SK-N-SH (cell line): ENCODE data around the gene SLC25A21. TPM values are rescaled to one million over a fixed set of nuclear protein-coding genes. Genes with fewer than 3 reads are reported as not detected.

Experiments used
- CTCF ChIA-PET: fragments of 300-600, 350-600 bp; formaldehyde crosslinking; extraction: SDS; loops from one replicate; lab custom pipeline; 2021; lab: Yijun Ruan, JAX
- POLR2A ChIA-PET: fragments of 350-600 bp; sonication (Branson Sonifier 250); formaldehyde crosslinking; extraction: SDS; loops from one replicate; lab custom pipeline; 2020; ENCODE audit warnings: antibody characterized with exemption, inconsistent platforms; lab: Yijun Ruan, JAX
- DNase-seq: peaks from one replicate; pipeline ENCODE4 v3.0.0; 2012
- H2AFZ ChIP-seq: fragments of 200-600 bp; sonication (generic); 2 replicates; pipeline ENCODE4 v1.8.1; 2016; ENCODE audit warnings: antibody characterized with exemption, mild to moderate bottlenecking, low read depth
- H3F3A ChIP-seq: fragments of 200-600 bp; sonication (generic); replicated peaks from 2 replicates; pipeline ENCODE3; 2016; ENCODE audit warnings: antibody characterized with exemption, mild to moderate bottlenecking; ENCODE audit not compliant: insufficient read depth
- H3K27ac ChIP-seq, 2 experiments: fragments of 200-500 bp in 1 of 2; fragments of 200-600 bp in 1 of 2; sonication (Bioruptor generic) in 1 of 2; sonication (generic), shearing (Covaris generic) in 1 of 2; 2 replicates each; pipeline versions ENCODE4 v1.5.1 to v1.6.1; 2014 to 2016; ENCODE audit warnings: low read depth in 2 of 2, inconsistent platforms in 1 of 2, low read length in 1 of 2, mild to moderate bottlenecking in 1 of 2, mixed read lengths in 1 of 2
- H3K27me3 ChIP-seq: fragments of 200-600 bp; sonication (generic), shearing (Covaris generic); 2 replicates; pipeline ENCODE4 v1.6.1; 2016; ENCODE audit warnings: mixed run types; ENCODE audit not compliant: insufficient read depth
- H3K36me3 ChIP-seq, 2 experiments: fragments of 200-500 bp in 1 of 2; fragments of 200-600 bp in 1 of 2; sonication (Bioruptor generic) in 1 of 2; sonication (generic) in 1 of 2; replicated peaks in 1 of 2; 2 replicates each; pipeline versions ENCODE3 to v1.5.1; 2014 to 2016; ENCODE audit warnings: low read length in 1 of 2, mild to moderate bottlenecking in 1 of 2; ENCODE audit not compliant: insufficient read depth in 2 of 2, control insufficient read depth in 1 of 2
- H3K4me1 ChIP-seq, 2 experiments: fragments of 200-500 bp in 1 of 2; fragments of 200-600 bp in 1 of 2; sonication (Bioruptor generic) in 1 of 2; sonication (generic), shearing (Covaris generic) in 1 of 2; 2 replicates each; pipeline versions ENCODE4 v1.5.1 to v1.6.1; 2014 to 2016; ENCODE audit warnings: low read depth in 1 of 2, low read length in 1 of 2, mixed run types in 1 of 2; ENCODE audit not compliant: insufficient read depth in 2 of 2, control insufficient read depth in 1 of 2
- H3K4me2 ChIP-seq: fragments of 200-600 bp; sonication (generic), shearing (Covaris generic); 2 replicates; pipeline ENCODE4 v1.6.1; 2017; ENCODE audit warnings: mixed run types
- H3K4me3 ChIP-seq, 2 experiments: fragments of 200-500 bp in 1 of 2; fragments of 200-600 bp in 1 of 2; sonication (Bioruptor generic) in 1 of 2; sonication (generic), shearing (Covaris generic) in 1 of 2; 2 replicates each; pipeline versions ENCODE4 v1.5.1 to v1.8.1; 2014 to 2016; ENCODE audit warnings: low read depth in 2 of 2, inconsistent platforms in 1 of 2, low read length in 1 of 2, mild to moderate bottlenecking in 1 of 2, mixed read lengths in 1 of 2, moderate library complexity in 1 of 2
- H3K79me2 ChIP-seq: fragments of 200-600 bp; sonication (generic); 2 replicates; pipeline ENCODE4 v1.8.1; 2017; ENCODE audit warnings: mild to moderate bottlenecking; ENCODE audit not compliant: insufficient read depth
- H3K9ac ChIP-seq: fragments of 200-600 bp; sonication (generic); 2 replicates; pipeline ENCODE4 v1.6.1; 2017; ENCODE audit warnings: mixed run types
- H3K9me2 ChIP-seq: fragments of 200-600 bp; sonication (generic); 2 replicates; pipeline ENCODE4 v1.6.1; 2017; ENCODE audit warnings: mixed run types
- H3K9me3 ChIP-seq: fragments of 200-600 bp; sonication (generic); 2 replicates; pipeline ENCODE4 v1.6.1; 2017; ENCODE audit warnings: mixed run types, mild to moderate bottlenecking, moderate library complexity
- H4K20me1 ChIP-seq: fragments of 200-600 bp; sonication (generic); 2 replicates; pipeline ENCODE4 v1.6.1; 2017; ENCODE audit warnings: mild to moderate bottlenecking, mixed run types; ENCODE audit not compliant: insufficient read depth
- ELF1 ChIP-seq: IDR thresholded peaks from 2 replicates; pipeline ENCODE4 v1.4.0; 2012
- EZH2phosphoT487 ChIP-seq: fragments of 200-600 bp; sonication (generic); IDR thresholded peaks from 2 replicates; pipeline ENCODE4 v1.6.1; 2017; ENCODE audit warnings: low read depth, mixed run types, mild to moderate bottlenecking, antibody characterized with exemption, moderate library complexity, borderline replicate concordance
- FOSL2 ChIP-seq: IDR thresholded peaks from 2 replicates; pipeline ENCODE4 v1.4.0; 2012; ENCODE audit warnings: low read depth, mild to moderate bottlenecking, moderate library complexity, borderline replicate concordance
- FOXM1 ChIP-seq: IDR thresholded peaks from 2 replicates; pipeline ENCODE4 v1.4.0; 2012; ENCODE audit warnings: low read depth, mild to moderate bottlenecking
- GATA2 ChIP-seq: sonication (generic); formaldehyde crosslinking; IDR thresholded peaks from 2 replicates; pipeline ENCODE4 v1.5.0; 2020; ENCODE audit warnings: mild to moderate bottlenecking, missing genetic modification reagents
- JUND ChIP-seq: IDR thresholded peaks from 2 replicates; pipeline ENCODE4 v1.4.0; 2012
- MEF2A ChIP-seq: IDR thresholded peaks from 2 replicates; pipeline ENCODE4 v1.4.0; 2012; ENCODE audit warnings: low read depth, borderline replicate concordance
- NFIC ChIP-seq: IDR thresholded peaks from 2 replicates; pipeline ENCODE4 v1.4.0; 2012; ENCODE audit warnings: borderline replicate concordance
- POLR2AphosphoS5 ChIP-seq: IDR thresholded peaks from 2 replicates; pipeline ENCODE4 v1.6.1; 2012; ENCODE audit warnings: low read depth, low read length
- RCOR1 ChIP-seq: fragments of 150-350 bp; IDR thresholded peaks from 2 replicates; pipeline ENCODE4 v1.6.1; 2017; ENCODE audit warnings: antibody characterized with exemption, low read length
- RFX5 ChIP-seq: IDR thresholded peaks from 2 replicates; pipeline ENCODE4 v1.6.1; 2012; ENCODE audit warnings: mild to moderate bottlenecking, improper control_type of control experiment, low read length
- RXRA ChIP-seq: IDR thresholded peaks from 2 replicates; pipeline ENCODE4 v1.4.0; 2012; ENCODE audit warnings: low read depth, mild to moderate bottlenecking, borderline replicate concordance
- SIN3A ChIP-seq: IDR thresholded peaks from 2 replicates; pipeline ENCODE4 v1.6.1; 2012; ENCODE audit warnings: low read depth, mild to moderate bottlenecking, low read length, moderate library complexity, borderline replicate concordance
- TAF1 ChIP-seq: IDR thresholded peaks from 2 replicates; pipeline ENCODE4 v1.6.1; 2012; ENCODE audit warnings: low read depth, mild to moderate bottlenecking, low read length, moderate library complexity, borderline replicate concordance
- TCF12 ChIP-seq: IDR thresholded peaks from 2 replicates; pipeline ENCODE4 v1.4.0; 2012
- TEAD4 ChIP-seq: IDR thresholded peaks from 2 replicates; pipeline ENCODE4 v1.4.0; 2012; ENCODE audit warnings: mild to moderate bottlenecking, borderline replicate concordance; ENCODE audit not compliant: insufficient read depth
- WGBS: methylation state at CpG from one replicate; pipeline ENCODE4 v1.1.6; 2017; ENCODE audit warnings: low lambda C conversion rate; 5-methylcytosine and 5-hydroxymethylcytosine counted together
- polyA plus RNA-seq, 3 experiments: library from polyadenylated mRNA; depleted of rRNA; stranded (reverse); fragments of >200 nt; gene quantifications; 2 replicates each; pipeline ENCODE4 v1.2.3, GENCODE V29; 2012
- TF ChIP-seq, protein P1 (sequence below): fragments of 200-600 bp; sonication (generic); IDR thresholded peaks from 2 replicates; pipeline ENCODE4 v1.6.1; 2017; ENCODE audit warnings: antibody characterized with exemption, mild to moderate bottlenecking, moderate library complexity
- TF ChIP-seq, protein P2 (sequence below): IDR thresholded peaks from 2 replicates; pipeline ENCODE4 v1.4.0; 2012; ENCODE audit warnings: low read depth, borderline replicate concordance
- TF ChIP-seq, protein P3 (sequence below): IDR thresholded peaks from 2 replicates; pipeline ENCODE4; 2012
- TF ChIP-seq, protein P4 (sequence below): IDR thresholded peaks from 2 replicates; pipeline ENCODE4 v1.4.0; 2012; ENCODE audit warnings: low read depth, borderline replicate concordance

The SLC25A21 gene
- polyA plus RNA-seq, 1 of the 3 experiments (the other 2 are of a cell fraction): not detected

DNA sequence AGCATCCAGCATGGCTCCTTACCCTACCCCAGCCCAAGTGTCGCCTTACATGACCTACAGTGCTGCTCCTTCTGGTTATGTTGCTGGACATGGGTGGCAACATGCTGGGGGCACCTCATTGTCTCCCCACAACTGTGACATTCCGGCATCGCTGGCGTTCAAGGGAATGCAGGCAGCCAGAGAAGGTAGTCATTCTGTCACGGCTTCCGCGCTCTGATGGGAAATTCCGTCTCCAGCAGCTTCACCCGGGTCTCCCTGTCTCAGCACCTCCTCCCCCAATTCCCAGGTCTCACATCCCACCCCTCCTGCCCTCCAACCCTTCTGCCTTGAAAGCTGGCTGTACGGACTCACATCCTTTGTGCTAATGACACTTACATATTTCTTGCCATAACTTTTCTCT, 496.2 kb downstream of the SLC25A21 start:
- WGBS: 23% methylated on average over 4 of the region's 10 CpGs

DNA sequence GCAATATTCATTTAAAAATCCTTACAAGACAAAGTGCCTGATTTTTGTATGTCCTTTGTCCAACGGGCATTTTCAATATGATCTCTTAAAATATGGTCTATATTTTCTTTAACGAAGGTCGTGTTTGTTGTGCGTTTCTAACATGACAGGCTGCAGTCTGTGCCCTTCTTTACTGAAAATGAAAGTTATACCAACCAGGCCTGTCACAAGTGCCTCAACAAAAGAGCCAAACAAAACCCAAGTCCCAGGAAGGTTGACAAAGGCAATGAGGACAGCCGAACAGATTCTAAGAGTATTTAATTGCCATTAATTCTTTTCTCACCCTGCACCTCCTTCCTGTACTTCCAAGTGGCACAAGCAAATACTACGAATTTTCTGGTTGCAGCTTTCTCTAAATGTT, 496.8 kb downstream of the SLC25A21 start:
- CTCF ChIA-PET: no interaction called here
- no peaks in the 10 kb centered on the region for H3K27me3 ChIP-seq
- POLR2A ChIA-PET: no interaction called here
- H3K27ac ChIP-seq: no peak overlapping the region
- no peaks in the 10 kb centered on the region for H3K36me3 ChIP-seq
- H2AFZ ChIP-seq: no peak overlapping the region
- H3K4me3 ChIP-seq: no peak overlapping the region
- H4K20me1 ChIP-seq: no peaks in the 10 kb centered on the region
- H3K9me2 ChIP-seq: no peaks in the 10 kb centered on the region
- no peaks in the 10 kb centered on the region for H3K9me3 ChIP-seq
- no peak overlapping the region for H3K9ac ChIP-seq
- H3F3A ChIP-seq: no peaks in the 10 kb centered on the region
- no peak overlapping the region for H3K4me2 ChIP-seq
- H3K79me2 ChIP-seq: no peaks in the 10 kb centered on the region
- 26% methylated on average over 6 of the region's 6 CpGs for WGBS
- DNase-seq: no peak
- TF ChIP-seq FOXM1: no peak
- TF ChIP-seq RCOR1: no peak
- no peak for TF ChIP-seq POLR2AphosphoS5
- TF ChIP-seq, protein P1, sequence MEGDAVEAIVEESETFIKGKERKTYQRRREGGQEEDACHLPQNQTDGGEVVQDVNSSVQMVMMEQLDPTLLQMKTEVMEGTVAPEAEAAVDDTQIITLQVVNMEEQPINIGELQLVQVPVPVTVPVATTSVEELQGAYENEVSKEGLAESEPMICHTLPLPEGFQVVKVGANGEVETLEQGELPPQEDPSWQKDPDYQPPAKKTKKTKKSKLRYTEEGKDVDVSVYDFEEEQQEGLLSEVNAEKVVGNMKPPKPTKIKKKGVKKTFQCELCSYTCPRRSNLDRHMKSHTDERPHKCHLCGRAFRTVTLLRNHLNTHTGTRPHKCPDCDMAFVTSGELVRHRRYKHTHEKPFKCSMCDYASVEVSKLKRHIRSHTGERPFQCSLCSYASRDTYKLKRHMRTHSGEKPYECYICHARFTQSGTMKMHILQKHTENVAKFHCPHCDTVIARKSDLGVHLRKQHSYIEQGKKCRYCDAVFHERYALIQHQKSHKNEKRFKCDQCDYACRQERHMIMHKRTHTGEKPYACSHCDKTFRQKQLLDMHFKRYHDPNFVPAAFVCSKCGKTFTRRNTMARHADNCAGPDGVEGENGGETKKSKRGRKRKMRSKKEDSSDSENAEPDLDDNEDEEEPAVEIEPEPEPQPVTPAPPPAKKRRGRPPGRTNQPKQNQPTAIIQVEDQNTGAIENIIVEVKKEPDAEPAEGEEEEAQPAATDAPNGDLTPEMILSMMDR: no peak
- TF ChIP-seq GATA2 (CRISPR knock-in tag): no peak
- no peak for TF ChIP-seq RXRA
- no peak for TF ChIP-seq EZH2phosphoT487
- no peak for TF ChIP-seq ELF1
- TF ChIP-seq TEAD4: no peak
- TF ChIP-seq MEF2A: no peak
- no peak for TF ChIP-seq TAF1
- no peak for TF ChIP-seq JUND
- TF ChIP-seq, protein P2, sequence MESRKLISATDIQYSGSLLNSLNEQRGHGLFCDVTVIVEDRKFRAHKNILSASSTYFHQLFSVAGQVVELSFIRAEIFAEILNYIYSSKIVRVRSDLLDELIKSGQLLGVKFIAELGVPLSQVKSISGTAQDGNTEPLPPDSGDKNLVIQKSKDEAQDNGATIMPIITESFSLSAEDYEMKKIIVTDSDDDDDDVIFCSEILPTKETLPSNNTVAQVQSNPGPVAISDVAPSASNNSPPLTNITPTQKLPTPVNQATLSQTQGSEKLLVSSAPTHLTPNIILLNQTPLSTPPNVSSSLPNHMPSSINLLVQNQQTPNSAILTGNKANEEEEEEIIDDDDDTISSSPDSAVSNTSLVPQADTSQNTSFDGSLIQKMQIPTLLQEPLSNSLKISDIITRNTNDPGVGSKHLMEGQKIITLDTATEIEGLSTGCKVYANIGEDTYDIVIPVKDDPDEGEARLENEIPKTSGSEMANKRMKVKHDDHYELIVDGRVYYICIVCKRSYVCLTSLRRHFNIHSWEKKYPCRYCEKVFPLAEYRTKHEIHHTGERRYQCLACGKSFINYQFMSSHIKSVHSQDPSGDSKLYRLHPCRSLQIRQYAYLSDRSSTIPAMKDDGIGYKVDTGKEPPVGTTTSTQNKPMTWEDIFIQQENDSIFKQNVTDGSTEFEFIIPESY: no peak
- TF ChIP-seq, protein P3, sequence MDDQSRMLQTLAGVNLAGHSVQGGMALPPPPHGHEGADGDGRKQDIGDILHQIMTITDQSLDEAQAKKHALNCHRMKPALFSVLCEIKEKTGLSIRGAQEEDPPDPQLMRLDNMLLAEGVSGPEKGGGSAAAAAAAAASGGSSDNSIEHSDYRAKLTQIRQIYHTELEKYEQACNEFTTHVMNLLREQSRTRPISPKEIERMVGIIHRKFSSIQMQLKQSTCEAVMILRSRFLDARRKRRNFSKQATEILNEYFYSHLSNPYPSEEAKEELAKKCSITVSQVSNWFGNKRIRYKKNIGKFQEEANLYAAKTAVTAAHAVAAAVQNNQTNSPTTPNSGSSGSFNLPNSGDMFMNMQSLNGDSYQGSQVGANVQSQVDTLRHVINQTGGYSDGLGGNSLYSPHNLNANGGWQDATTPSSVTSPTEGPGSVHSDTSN: no peak
- TF ChIP-seq, protein P4, sequence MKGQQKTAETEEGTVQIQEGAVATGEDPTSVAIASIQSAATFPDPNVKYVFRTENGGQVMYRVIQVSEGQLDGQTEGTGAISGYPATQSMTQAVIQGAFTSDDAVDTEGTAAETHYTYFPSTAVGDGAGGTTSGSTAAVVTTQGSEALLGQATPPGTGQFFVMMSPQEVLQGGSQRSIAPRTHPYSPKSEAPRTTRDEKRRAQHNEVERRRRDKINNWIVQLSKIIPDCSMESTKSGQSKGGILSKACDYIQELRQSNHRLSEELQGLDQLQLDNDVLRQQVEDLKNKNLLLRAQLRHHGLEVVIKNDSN: no peak
- TF ChIP-seq SIN3A: no peak
- no peak for TF ChIP-seq TCF12
- no peak for TF ChIP-seq NFIC
- TF ChIP-seq RFX5: no peak
- H3K4me1 ChIP-seq: no peaks in the 10 kb centered on the region

More for the DNA sequence above, 496.2 kb downstream of the SLC25A21 start:
- no peaks in the 10 kb centered on the region for H3F3A ChIP-seq
- no peaks in the 10 kb centered on the region for H3K9me3 ChIP-seq
- no peaks in the 10 kb centered on the region for H3K9me2 ChIP-seq
- no peaks in the 10 kb centered on the region for H3K27me3 ChIP-seq
- no peaks in the 10 kb centered on the region for H3K79me2 ChIP-seq
- H3K36me3 ChIP-seq: no peaks in the 10 kb centered on the region
- H3K4me3 ChIP-seq: no peak overlapping the region
- no peak overlapping the region for H2AFZ ChIP-seq
- H4K20me1 ChIP-seq: no peaks in the 10 kb centered on the region
- DNase-seq: no peak
- TF ChIP-seq FOSL2: no peak
- POLR2A ChIA-PET: no interaction called here
- H3K27ac ChIP-seq: no peak overlapping the region
- H3K9ac ChIP-seq: no peak overlapping the region
- H3K4me2 ChIP-seq: no peak overlapping the region
- no peaks in the 10 kb centered on the region for H3K4me1 ChIP-seq
- CTCF ChIA-PET: no interaction called here
